22Rv1 (cell line): ENCODE results near the gene USE1.

ENCODE experiments used
- ZFX ChIP-seq: fragments of 450-650 bp; IDR thresholded peaks from 2 replicates; pipeline ENCODE4 v1.6.1; 2017; ENCODE audit warnings: antibody characterized with exemption, borderline replicate concordance
- TF ChIP-seq, protein P1 (sequence below): fragments of 450-650 bp; IDR thresholded peaks from 2 replicates; pipeline ENCODE4 v1.5.1; 2017; ENCODE audit warnings: mild to moderate bottlenecking

DNA sequence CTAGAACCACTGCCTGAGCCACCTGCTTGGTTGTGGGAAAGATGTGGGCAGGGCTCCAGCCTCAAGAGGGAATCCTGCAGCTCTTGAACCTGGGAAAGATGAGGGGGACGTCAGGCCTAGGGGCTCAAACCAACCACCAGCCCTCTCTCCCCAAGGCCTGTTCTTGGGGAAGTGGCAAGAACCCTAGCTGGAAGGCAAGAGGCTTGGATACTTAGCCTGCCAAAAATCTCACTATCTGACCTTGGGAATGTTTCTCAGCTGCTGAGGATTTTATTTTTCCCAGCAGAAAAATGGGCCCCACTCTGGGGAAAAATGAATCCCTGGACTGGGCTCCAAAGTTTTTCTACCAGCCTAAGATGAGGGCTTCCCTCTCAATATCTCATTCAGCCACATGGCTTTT, 44.8 kb downstream of the USE1 start:
- TF ChIP-seq, protein P1, sequence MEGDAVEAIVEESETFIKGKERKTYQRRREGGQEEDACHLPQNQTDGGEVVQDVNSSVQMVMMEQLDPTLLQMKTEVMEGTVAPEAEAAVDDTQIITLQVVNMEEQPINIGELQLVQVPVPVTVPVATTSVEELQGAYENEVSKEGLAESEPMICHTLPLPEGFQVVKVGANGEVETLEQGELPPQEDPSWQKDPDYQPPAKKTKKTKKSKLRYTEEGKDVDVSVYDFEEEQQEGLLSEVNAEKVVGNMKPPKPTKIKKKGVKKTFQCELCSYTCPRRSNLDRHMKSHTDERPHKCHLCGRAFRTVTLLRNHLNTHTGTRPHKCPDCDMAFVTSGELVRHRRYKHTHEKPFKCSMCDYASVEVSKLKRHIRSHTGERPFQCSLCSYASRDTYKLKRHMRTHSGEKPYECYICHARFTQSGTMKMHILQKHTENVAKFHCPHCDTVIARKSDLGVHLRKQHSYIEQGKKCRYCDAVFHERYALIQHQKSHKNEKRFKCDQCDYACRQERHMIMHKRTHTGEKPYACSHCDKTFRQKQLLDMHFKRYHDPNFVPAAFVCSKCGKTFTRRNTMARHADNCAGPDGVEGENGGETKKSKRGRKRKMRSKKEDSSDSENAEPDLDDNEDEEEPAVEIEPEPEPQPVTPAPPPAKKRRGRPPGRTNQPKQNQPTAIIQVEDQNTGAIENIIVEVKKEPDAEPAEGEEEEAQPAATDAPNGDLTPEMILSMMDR: no peak
- no peak for TF ChIP-seq ZFX
